Lung (tissue), 12 donors: ENCODE measurements around the gene SPEM1. TPM values are rescaled to one million over a fixed set of nuclear protein-coding genes. Genes with fewer than 3 reads are reported as not detected.

Experiments used
- ATAC-seq: fragments of 200-7000 bp; cut with Tn5 transposase; one replicate; pipeline ENCODE4 v1.9.1; 2020; ENCODE audit warnings: moderate number of reproducible peaks; ENCODE audit not compliant: insufficient read depth, low FRiP score
- DNase-seq, 3 donors: peaks; one replicate each; pipeline ENCODE4 v3.0.0-alpha.2; 2013 to 2017
- H3K27ac ChIP-seq, 2 donors: one replicate each; pipeline ENCODE4 v1.5.1; 2013; ENCODE audit warnings: mild to moderate bottlenecking in 2 of 2, moderate library complexity in 2 of 2, control low read depth in 1 of 2, inconsistent platforms in 1 of 2, low read depth in 1 of 2, low read length in 1 of 2
- H3K27me3 ChIP-seq, 3 donors: one replicate each; pipeline ENCODE4 v1.5.1; 2013; ENCODE audit warnings: low read length in 2 of 3; ENCODE audit not compliant: control insufficient read depth in 3 of 3, insufficient read depth in 3 of 3
- H3K36me3 ChIP-seq, 4 donors: one replicate each; pipeline ENCODE4 v1.5.1; 2013; ENCODE audit warnings: low read length in 4 of 4, mild to moderate bottlenecking in 1 of 4, moderate library complexity in 1 of 4; ENCODE audit not compliant: control insufficient read depth in 4 of 4, insufficient read depth in 4 of 4
- H3K4me1 ChIP-seq, 5 donors: one replicate each; pipeline ENCODE4 v1.5.1; 2013; ENCODE audit warnings: low read length in 5 of 5, mild to moderate bottlenecking in 2 of 5, moderate library complexity in 1 of 5; ENCODE audit not compliant: control insufficient read depth in 5 of 5, insufficient read depth in 5 of 5
- H3K4me3 ChIP-seq: one replicate; pipeline ENCODE4 v1.5.1; 2013; ENCODE audit warnings: mild to moderate bottlenecking, control low read depth, moderate library complexity
- H3K9ac ChIP-seq, 2 donors: one replicate each; pipeline ENCODE4 v1.5.1; 2013; ENCODE audit warnings: low read length in 2 of 2, control low read depth in 1 of 2; ENCODE audit not compliant: insufficient read depth in 1 of 2
- H3K9me3 ChIP-seq, 4 donors: one replicate each; pipeline ENCODE4 v1.5.1; 2013; ENCODE audit warnings: low read length in 3 of 4, mild to moderate bottlenecking in 1 of 4, moderate library complexity in 1 of 4; ENCODE audit not compliant: control insufficient read depth in 4 of 4, insufficient read depth in 3 of 4
- WGBS, 2 donors: extraction: QIAGEN DNeasy Blood & Tissue Kit; methylation state at CpG; one replicate each; pipeline ENCODE4 v1.1.7; 2013; 5-methylcytosine and 5-hydroxymethylcytosine counted together
- polyA plus RNA-seq, 2 donors: library from polyadenylated mRNA; stranded (reverse); fragments of 200-250 nt; gene quantifications; one replicate each; pipeline ENCODE4 v1.2.1, GENCODE V29; 2013
- total RNA-seq, 2 donors: library from RNA; depleted of rRNA in 1 of 2; stranded (reverse); fragments of >200 nt in 1 of 2; gene quantifications; one replicate each; pipeline ENCODE4 v1.2.1, GENCODE V29; 2014 to 2021
- TF ChIP-seq, protein P1 (sequence below): IDR thresholded peaks from 2 replicates; pipeline ENCODE4 v1.5.1; 2012; ENCODE audit warnings: mild to moderate bottlenecking; ENCODE audit errors: control extremely low read depth, extremely low read depth
- donor health status: control.
- donor health status: control.
- donor health status: Bipolar disorder and iron deficiency.
- donor health status: healthy.
- donor health status: DM: yes; HTN: yes; CAD: no.

SPEM1 gene
- total and polyA plus RNA-seq, 4 donors, result not detected

GRCh38 chr17:7416323-7416722 is 3.8 kb upstream of the SPEM1 start:
- no peak overlapping the region for H3K27ac ChIP-seq

DNA sequence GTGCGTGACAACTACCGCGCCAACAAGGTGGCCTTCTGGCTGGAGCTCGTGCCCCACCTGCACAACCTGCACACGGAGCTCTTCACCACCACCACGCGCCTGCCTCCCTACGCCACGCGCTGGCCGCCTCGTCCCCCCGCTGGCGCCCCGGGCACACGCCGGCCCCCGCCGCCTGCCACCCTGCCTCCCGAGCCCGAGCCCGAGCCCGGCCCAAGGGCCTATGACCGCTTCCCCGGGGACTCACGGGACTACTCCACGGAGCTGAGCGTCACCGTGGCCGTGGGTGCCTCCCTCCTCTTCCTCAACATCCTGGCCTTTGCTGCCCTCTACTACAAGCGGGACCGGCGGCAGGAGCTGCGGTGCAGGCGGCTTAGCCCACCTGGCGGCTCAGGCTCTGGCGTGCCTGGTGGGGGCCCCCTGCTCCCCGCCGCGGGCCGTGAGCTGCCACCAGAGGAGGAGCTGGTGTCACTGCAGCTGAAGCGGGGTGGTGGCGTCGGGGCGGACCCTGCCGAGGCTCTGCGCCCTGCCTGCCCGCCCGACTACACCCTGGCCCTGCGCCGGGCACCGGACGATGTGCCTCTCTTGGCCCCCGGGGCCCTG is 3.0 kb upstream of the SPEM1 start:
- Histone ChIP-seq H3K36me3 (peaks cover 0 to 11% (median 5%) of the 10 kb centered on the region in 4 donors), H3K27ac (no peak overlapping the region), H3K9ac (no peak overlapping the region), H3K27me3 (no peaks in the 10 kb centered on the region), H3K4me1 (peaks cover 0 to 12% (median 0%) of the 10 kb centered on the region in 5 donors), H3K9me3 (no peaks in the 10 kb centered on the region), H3K4me3 (no peak overlapping the region)
- ATAC-seq (no peak), DNase-seq (no peak)
- 96% methylated on average over 45 to 54 of the region's 54 CpGs for WGBS, 2 donors
- TF ChIP-seq, protein P1, sequence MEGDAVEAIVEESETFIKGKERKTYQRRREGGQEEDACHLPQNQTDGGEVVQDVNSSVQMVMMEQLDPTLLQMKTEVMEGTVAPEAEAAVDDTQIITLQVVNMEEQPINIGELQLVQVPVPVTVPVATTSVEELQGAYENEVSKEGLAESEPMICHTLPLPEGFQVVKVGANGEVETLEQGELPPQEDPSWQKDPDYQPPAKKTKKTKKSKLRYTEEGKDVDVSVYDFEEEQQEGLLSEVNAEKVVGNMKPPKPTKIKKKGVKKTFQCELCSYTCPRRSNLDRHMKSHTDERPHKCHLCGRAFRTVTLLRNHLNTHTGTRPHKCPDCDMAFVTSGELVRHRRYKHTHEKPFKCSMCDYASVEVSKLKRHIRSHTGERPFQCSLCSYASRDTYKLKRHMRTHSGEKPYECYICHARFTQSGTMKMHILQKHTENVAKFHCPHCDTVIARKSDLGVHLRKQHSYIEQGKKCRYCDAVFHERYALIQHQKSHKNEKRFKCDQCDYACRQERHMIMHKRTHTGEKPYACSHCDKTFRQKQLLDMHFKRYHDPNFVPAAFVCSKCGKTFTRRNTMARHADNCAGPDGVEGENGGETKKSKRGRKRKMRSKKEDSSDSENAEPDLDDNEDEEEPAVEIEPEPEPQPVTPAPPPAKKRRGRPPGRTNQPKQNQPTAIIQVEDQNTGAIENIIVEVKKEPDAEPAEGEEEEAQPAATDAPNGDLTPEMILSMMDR, result no peak

More at GRCh38 chr17:7416323-7416722, 3.8 kb upstream of the SPEM1 start:
- Histone ChIP-seq H3K4me3 (no peak overlapping the region), H3K36me3 (peaks cover 0 to 11% (median 5%) of the 10 kb centered on the region in 4 donors), H3K9ac (no peak overlapping the region), H3K27me3 (no peaks in the 10 kb centered on the region), H3K9me3 (no peaks in the 10 kb centered on the region), H3K4me1 (peaks cover 0 to 12% (median 0%) of the 10 kb centered on the region in 5 donors)
- no peak for DNase-seq
- TF ChIP-seq, protein P1, result no peak
- 81 to 91% methylated on average over 6 of the region's 6 CpGs for WGBS, 2 donors
- no peak for ATAC-seq

- Histone ChIP-seq H3K9ac (no peak overlapping the region), H3K36me3 (peaks cover 0 to 11% (median 5%) of the 10 kb centered on the region in 4 donors), H3K9me3 (no peaks in the 10 kb centered on the region), H3K27ac (no peak overlapping the region), H3K4me1 (peaks cover 0 to 12% (median 0%) of the 10 kb centered on the region in 5 donors), H3K4me3 (no peak overlapping the region), H3K27me3 (no peaks in the 10 kb centered on the region)
- ATAC-seq (no peak), DNase-seq (no peak)
- WGBS, 2 donors, result 73 to 78% methylated on average over 18 of the region's 18 CpGs
- TF ChIP-seq, protein P1, result no peak
Observed at GRCh38 chr17:7418472-7419152, 1.5 kb upstream of the SPEM1 start.
